K562 (cell line): ENCODE data around the gene ACTN2. TPM values are rescaled to one million over a fixed set of nuclear protein-coding genes. Genes with fewer than 3 reads are reported as not detected.

ENCODE experiments used
- BDP1 ChIP-seq: IDR thresholded peaks from 3 replicates; pipeline ENCODE4 v1.6.1; 2011; ENCODE audit not compliant: insufficient read length, insufficient read depth
- BHLHE40 ChIP-seq: IDR thresholded peaks from 2 replicates; pipeline ENCODE4 v1.6.1; 2011; ENCODE audit warnings: low read length, improper control_type of control experiment
- CREM ChIP-seq: IDR thresholded peaks from 2 replicates; pipeline ENCODE4 v1.6.1; 2014; ENCODE audit warnings: antibody characterized with exemption, low read depth
- GATAD2B ChIP-seq: fragments of 450-650 bp; IDR thresholded peaks from 2 replicates; pipeline ENCODE4 v1.6.1; 2017; ENCODE audit warnings: mild to moderate bottlenecking, borderline replicate concordance
- IRF1 ChIP-seq: sonication (generic); formaldehyde crosslinking; IDR thresholded peaks from 2 replicates; pipeline ENCODE4 v1.8.0; 2022; ENCODE audit warnings: missing genetic modification reagents, mild to moderate bottlenecking, borderline replicate concordance
- OTX1 ChIP-seq: fragments of 450-650 bp; formaldehyde crosslinking; IDR thresholded peaks from 2 replicates; pipeline ENCODE4 v1.4.0; 2022; ENCODE audit warnings: mild to moderate bottlenecking
- ZNF174 ChIP-seq: fragments of 250-450 bp; sonication (Bioruptor Pico); IDR thresholded peaks from 2 replicates; pipeline ENCODE4 v1.4.0; 2020; ENCODE audit warnings: mild to moderate bottlenecking
- ZNF277 ChIP-seq: fragments of 250-450 bp; sonication (Bioruptor Pico); IDR thresholded peaks from 2 replicates; pipeline ENCODE4 v1.8.0; 2022; ENCODE audit warnings: inconsistent platforms, mild to moderate bottlenecking, moderate library complexity, borderline replicate concordance
- ZNF407 ChIP-seq: fragments of 450-650 bp; IDR thresholded peaks from 2 replicates; pipeline ENCODE4 v1.6.1; 2016; ENCODE audit warnings: low read depth
- polyA plus RNA-seq, 8 experiments: library from polyadenylated mRNA; depleted of rRNA in 4 of 8; stranded (reverse) in 5 of 8; unstranded in 3 of 8; fragments of >200 nt; fragmentation: Nextera tagmentation in 2 of 8; fragmentation: Illumina TruSeq in 1 of 8; extraction: Ambion mirVana in 2 of 8; extraction: Trizol in 1 of 8; gene quantifications; 2 replicates each; pipeline versions ENCODE4 v1.2.1 to v1.2.3, GENCODE V29; 2011 to 2014; ENCODE audit warnings: inconsistent platforms in 1 of 8, missing spikeins in 1 of 8
- total RNA-seq, 7 experiments: library from RNA; depleted of rRNA in 6 of 7; stranded (reverse); fragments of >200 nt in 6 of 7; fragmentation: Illumina TruSeq in 2 of 7; extraction: Trizol in 2 of 7; gene quantifications; 2 replicates each; pipeline versions ENCODE4 v1.2.1 to v1.2.3, GENCODE V29; 2011 to 2021; ENCODE audit warnings: low replicate concordance in 1 of 7

The ACTN2 gene
- total and polyA plus RNA-seq, 9 of the 15 experiments (the other 6 are each of a cell fraction or from before 2014, with no cell fraction given), result 0.18 to 0.94 (median 0.42) TPM

- TF ChIP-seq CREM (0 out of 2 replicates have a peak, but pooled peaks have one; percentile 15), ZNF407 (no peak; the same call in 1 of the 2 replicates), ZNF174 (CRISPR knock-in tag) (no peak), IRF1 (CRISPR knock-in tag) (no peak), BDP1 (no peak), ZNF277 (no peak), GATAD2B (no peak), BHLHE40 (peak; percentile 96), OTX1 (no peak)
These were observed at the start of gene ACTN2 (continued) for GRCh38 chr1:236685917-236686814.
